ENCODE measurements around the gene MNT.

MNT gene

GRCh38 chr17:2416010-2416734 is 15.3 kb upstream of the MNT start:
- Histone ChIP-seq H3K4me1 (ENCODE audit: control insufficient read depth, insufficient read depth, low read length, poor library complexity, severe bottlenecking) (peaks cover 6% of the 10 kb centered on the region), H3K9me3 (ENCODE audit: control insufficient read depth, low read length) (no peaks in the 10 kb centered on the region), H3K27ac (ENCODE audit: low read depth, low read length, severe bottlenecking) (peak overlapping the region; percentile 64), H3K36me3 (ENCODE audit: control insufficient read depth, insufficient read depth, low read length) (peaks cover 66% of the 10 kb centered on the region), H3K4me3 (ENCODE audit: extremely low read depth, insufficient read depth, low read length, poor library complexity, severe bottlenecking) (no peak overlapping the region)
- WGBS, 2 experiments (ENCODE audit: insufficient coverage in 2 of 2), result 38 to 46% methylated on average over 15 to 16 of the region's 19 CpGs

GRCh38 chr17:2415081-2415480 is 14.2 kb upstream of the MNT start:
- no peaks in the 10 kb centered on the region for H3K9me3 ChIP-seq (ENCODE audit: control insufficient read depth, low read length)
- H3K36me3 ChIP-seq (ENCODE audit: control insufficient read depth, insufficient read depth, low read length), result peaks cover 61% of the 10 kb centered on the region
- H3K4me3 ChIP-seq (ENCODE audit: extremely low read depth, insufficient read depth, low read length, poor library complexity, severe bottlenecking), result no peak overlapping the region
- no peak overlapping the region for H3K27ac ChIP-seq (ENCODE audit: low read depth, low read length, severe bottlenecking)
- peaks cover 6% of the 10 kb centered on the region for H3K4me1 ChIP-seq (ENCODE audit: control insufficient read depth, insufficient read depth, low read length, poor library complexity, severe bottlenecking)
- 90 to 100% methylated on average over 2 to 4 of the region's 9 CpGs for WGBS, 2 experiments (ENCODE audit: insufficient coverage in 2 of 2)

- no peak overlapping the region for H3K4me3 ChIP-seq (ENCODE audit: extremely low read depth, insufficient read depth, low read length, poor library complexity, severe bottlenecking)
- H3K36me3 ChIP-seq (ENCODE audit: control insufficient read depth, insufficient read depth, low read length), result peaks cover 57% of the 10 kb centered on the region
- H3K27ac ChIP-seq (ENCODE audit: low read depth, low read length, severe bottlenecking), result no peak overlapping the region
- 94 to 95% methylated on average over 21 to 22 of the region's 22 CpGs for WGBS, 2 experiments (ENCODE audit: insufficient coverage in 2 of 2)
- H3K4me1 ChIP-seq (ENCODE audit: control insufficient read depth, insufficient read depth, low read length, poor library complexity, severe bottlenecking), result peaks cover 4% of the 10 kb centered on the region
- no peaks in the 10 kb centered on the region for H3K9me3 ChIP-seq (ENCODE audit: control insufficient read depth, low read length)
These were observed 13.7 kb upstream of the MNT start for GRCh38 chr17:2414446-2415064.

GRCh38 chr17:2412561-2413021 is 11.7 kb upstream of the MNT start:
- Histone ChIP-seq H3K9me3 (ENCODE audit: control insufficient read depth, low read length) (no peaks in the 10 kb centered on the region), H3K4me1 (ENCODE audit: control insufficient read depth, insufficient read depth, low read length, poor library complexity, severe bottlenecking) (peaks cover 7% of the 10 kb centered on the region), H3K27ac (ENCODE audit: low read depth, low read length, severe bottlenecking) (peak overlapping the region; percentile 53), H3K4me3 (ENCODE audit: extremely low read depth, insufficient read depth, low read length, poor library complexity, severe bottlenecking) (no peak overlapping the region), H3K36me3 (ENCODE audit: control insufficient read depth, insufficient read depth, low read length) (peaks cover 41% of the 10 kb centered on the region)
- 31 to 60% methylated on average over 1 to 2 of the region's 2 CpGs for WGBS, 2 experiments (ENCODE audit: insufficient coverage in 2 of 2)

GRCh38 chr17:2410951-2411350 is 10.1 kb upstream of the MNT start:
- WGBS, 2 experiments (ENCODE audit: insufficient coverage in 2 of 2), result 94 to 99% methylated on average over 7 of the region's 7 CpGs
- H3K27ac ChIP-seq (ENCODE audit: low read depth, low read length, severe bottlenecking), result no peak overlapping the region

GRCh38 chr17:2406903-2407790 is 6.3 kb upstream of the MNT start:
- peaks cover 44% of the 10 kb centered on the region for H3K4me1 ChIP-seq (ENCODE audit: control insufficient read depth, insufficient read depth, low read length, poor library complexity, severe bottlenecking)

More at GRCh38 chr17:2410951-2411350, 10.1 kb upstream of the MNT start:
- Histone ChIP-seq H3K4me3 (ENCODE audit: extremely low read depth, insufficient read depth, low read length, poor library complexity, severe bottlenecking) (no peak overlapping the region), H3K36me3 (ENCODE audit: control insufficient read depth, insufficient read depth, low read length) (peaks cover 41% of the 10 kb centered on the region), H3K9me3 (ENCODE audit: control insufficient read depth, low read length) (no peaks in the 10 kb centered on the region), H3K4me1 (ENCODE audit: control insufficient read depth, insufficient read depth, low read length, poor library complexity, severe bottlenecking) (peaks cover 19% of the 10 kb centered on the region)

GRCh38 chr17:2406271-2406902 is 5.5 kb upstream of the MNT start:
- H3K27ac ChIP-seq (ENCODE audit: low read depth, low read length, severe bottlenecking), result peak overlapping the region; percentile 85
- H3K36me3 ChIP-seq (ENCODE audit: control insufficient read depth, insufficient read depth, low read length), result peaks cover 13% of the 10 kb centered on the region
- H3K9me3 ChIP-seq (ENCODE audit: control insufficient read depth, low read length), result no peaks in the 10 kb centered on the region
- peaks cover 44% of the 10 kb centered on the region for H3K4me1 ChIP-seq (ENCODE audit: control insufficient read depth, insufficient read depth, low read length, poor library complexity, severe bottlenecking)
- 96% methylated on average over 6 to 7 of the region's 8 CpGs for WGBS, 2 experiments (ENCODE audit: insufficient coverage in 2 of 2)
- H3K4me3 ChIP-seq (ENCODE audit: extremely low read depth, insufficient read depth, low read length, poor library complexity, severe bottlenecking), result no peak overlapping the region

More at GRCh38 chr17:2406903-2407790, 6.3 kb upstream of the MNT start:
- H3K4me3 ChIP-seq (ENCODE audit: extremely low read depth, insufficient read depth, low read length, poor library complexity, severe bottlenecking), result no peak overlapping the region
- H3K9me3 ChIP-seq (ENCODE audit: control insufficient read depth, low read length), result no peaks in the 10 kb centered on the region
- peak overlapping the region; percentile 85 for H3K27ac ChIP-seq (ENCODE audit: low read depth, low read length, severe bottlenecking)
- 70 to 71% methylated on average over 11 to 13 of the region's 15 CpGs for WGBS, 2 experiments (ENCODE audit: insufficient coverage in 2 of 2)
- H3K36me3 ChIP-seq (ENCODE audit: control insufficient read depth, insufficient read depth, low read length), result peaks cover 15% of the 10 kb centered on the region

- Histone ChIP-seq H3K9me3 (ENCODE audit: control insufficient read depth, low read length) (no peaks in the 10 kb centered on the region), H3K27ac (ENCODE audit: low read depth, low read length, severe bottlenecking) (peak overlapping the region; percentile 85), H3K4me1 (ENCODE audit: control insufficient read depth, insufficient read depth, low read length, poor library complexity, severe bottlenecking) (peaks cover 44% of the 10 kb centered on the region), H3K4me3 (ENCODE audit: extremely low read depth, insufficient read depth, low read length, poor library complexity, severe bottlenecking) (no peak overlapping the region), H3K36me3 (ENCODE audit: control insufficient read depth, insufficient read depth, low read length) (peaks cover 5% of the 10 kb centered on the region)
- WGBS, 2 experiments (ENCODE audit: insufficient coverage in 2 of 2), result 93% methylated on average over 7 to 10 of the region's 14 CpGs
These were observed 4.5 kb upstream of the MNT start for GRCh38 chr17:2405247-2405926.

GRCh38 chr17:2403044-2403443 is 2.2 kb upstream of the MNT start:
- Histone ChIP-seq H3K4me1 (ENCODE audit: control insufficient read depth, insufficient read depth, low read length, poor library complexity, severe bottlenecking) (peaks cover 48% of the 10 kb centered on the region), H3K27ac (ENCODE audit: low read depth, low read length, severe bottlenecking) (no peak overlapping the region), H3K4me3 (ENCODE audit: extremely low read depth, insufficient read depth, low read length, poor library complexity, severe bottlenecking) (no peak overlapping the region), H3K36me3 (ENCODE audit: control insufficient read depth, insufficient read depth, low read length) (no peaks in the 10 kb centered on the region), H3K9me3 (ENCODE audit: control insufficient read depth, low read length) (no peaks in the 10 kb centered on the region)
- 98 to 100% methylated on average over 4 of the region's 4 CpGs for WGBS, 2 experiments (ENCODE audit: insufficient coverage in 2 of 2)

GRCh38 chr17:2402544-2402943 is 1.7 kb upstream of the MNT start:
- WGBS, 2 experiments (ENCODE audit: insufficient coverage in 2 of 2), result 33 to 34% methylated on average over 13 of the region's 15 CpGs
- Histone ChIP-seq H3K9me3 (ENCODE audit: control insufficient read depth, low read length) (no peaks in the 10 kb centered on the region), H3K4me1 (ENCODE audit: control insufficient read depth, insufficient read depth, low read length, poor library complexity, severe bottlenecking) (peaks cover 50% of the 10 kb centered on the region), H3K4me3 (ENCODE audit: extremely low read depth, insufficient read depth, low read length, poor library complexity, severe bottlenecking) (peak overlapping the region; percentile 87), H3K36me3 (ENCODE audit: control insufficient read depth, insufficient read depth, low read length) (no peaks in the 10 kb centered on the region), H3K27ac (ENCODE audit: low read depth, low read length, severe bottlenecking) (no peak overlapping the region)
